Prostate gland (tissue), 2 donors: ENCODE measurements around the gene MORC4. TPM values are rescaled to one million over a fixed set of nuclear protein-coding genes. Genes with fewer than 3 reads are reported as not detected.

Experiments
- DNase-seq: peaks from one replicate; pipeline ENCODE4 v3.0.0-alpha.2; 2019; ENCODE audit warnings: low spot score
- H3K27ac ChIP-seq, 2 donors: fragments of 200-600 bp; sonication (generic); 2 replicates each; pipeline ENCODE4 v1.5.1; 2017 to 2019
- H3K27me3 ChIP-seq: fragments of 200-600 bp; sonication (generic); replicated peaks from 2 replicates; pipeline ENCODE4 v1.5.1; 2019; ENCODE audit not compliant: insufficient read depth
- H3K36me3 ChIP-seq, 2 donors: fragments of 200-600 bp; sonication (generic); 1 replicate in 1 of 2; 2 replicates in 1 of 2; pipeline versions ENCODE4 v1.5.1 to v1.8.1; 2017 to 2019
- H3K4me1 ChIP-seq: fragments of 200-600 bp; sonication (generic); replicated peaks from 2 replicates; pipeline ENCODE4 v1.5.1; 2019
- H3K4me3 ChIP-seq, 2 donors: fragments of 200-600 bp; sonication (generic); 2 replicates each; pipeline ENCODE4 v1.5.1; 2017 to 2019
- H3K9me3 ChIP-seq: fragments of 200-600 bp; sonication (generic); 2 replicates; pipeline ENCODE4 v1.5.1; 2017
- CTCF ChIP-seq, 4 experiments: fragments of 200-600 bp in 2 of 4; fragments of 450-650 bp in 2 of 4; sonication (generic) in 2 of 4; IDR thresholded peaks; 1 replicate in 3 of 4; 2 replicates in 1 of 4; pipeline ENCODE4 v1.5.1; 2016 to 2019; ENCODE audit warnings: antibody characterized with exemption in 4 of 4, mild to moderate bottlenecking in 2 of 4, moderate library complexity in 2 of 4
- POLR2A ChIP-seq: fragments of 450-650 bp; IDR thresholded peaks from one replicate; pipeline ENCODE4 v1.6.1; 2016; ENCODE audit warnings: antibody characterized with exemption, mild to moderate bottlenecking
- POLR2AphosphoS5 ChIP-seq: sonication (generic); formaldehyde crosslinking; IDR thresholded peaks from one replicate; pipeline ENCODE4 v1.6.1; 2017; ENCODE audit warnings: antibody characterized with exemption
- WGBS: methylation state at CpG from one replicate; pipeline ENCODE4 v1.1.5; 2018; 5-methylcytosine and 5-hydroxymethylcytosine counted together
- intact Hi-C: fragments of 100-400 bp; cut with DNase I; formaldehyde crosslinking; loops from one replicate; pipeline ENCODE4 v1.14.2; 2022
- total RNA-seq, 2 donors: library from RNA; depleted of rRNA; stranded (reverse); fragments of >200 nt; gene quantifications; one replicate each; pipeline ENCODE4 v1.1.0, GENCODE V29; 2016

MORC4 gene
- total RNA-seq, 2 donors from 2014 or later: 20.4 to 36.1 TPM

- no peak for DNase-seq
- Histone ChIP-seq H3K27ac (no peak overlapping the region), H3K27me3 (no peaks in the 10 kb centered on the region), H3K4me1 (no peaks in the 10 kb centered on the region), H3K36me3 (no peaks in the 10 kb centered on the region), H3K4me3 (no peak overlapping the region), H3K9me3 (no peaks in the 10 kb centered on the region)
- WGBS: 92% methylated on average over 4 of the region's 4 CpGs
- no peak for TF ChIP-seq CTCF (IDR thresholded peaks at IDR 0.05)
- no peak for TF ChIP-seq POLR2AphosphoS5
- TF ChIP-seq POLR2A: no peak
- intact Hi-C loops: loop anchor here (5.0 kb wide), 1 partner anchor 51 kb away; no protein-coding TSS in a partner anchor
These were observed 98.2 kb downstream of the MORC4 start for GRCh38 chrX:106901781-106902219.

GRCh38 chrX:106901341-106901740 is 98.7 kb downstream of the MORC4 start:
- Histone ChIP-seq H3K4me3 (no peak overlapping the region), H3K4me1 (no peaks in the 10 kb centered on the region), H3K27me3 (no peaks in the 10 kb centered on the region), H3K27ac (no peak overlapping the region), H3K36me3 (no peaks in the 10 kb centered on the region), H3K9me3 (no peaks in the 10 kb centered on the region)
- DNase-seq: no peak
- 90% methylated on average over 3 of the region's 3 CpGs for WGBS
- intact Hi-C loops: loop anchor here (5.0 kb wide), 1 partner anchor 51 kb away; no protein-coding TSS in a partner anchor
- TF ChIP-seq POLR2A (no peak), CTCF (IDR thresholded peaks at IDR 0.05) (no peak), POLR2AphosphoS5 (no peak)

- Histone ChIP-seq H3K27ac (no peak overlapping the region), H3K9me3 (no peaks in the 10 kb centered on the region), H3K27me3 (no peaks in the 10 kb centered on the region), H3K4me3 (no peak overlapping the region), H3K4me1 (no peaks in the 10 kb centered on the region), H3K36me3 (no peaks in the 10 kb centered on the region)
- intact Hi-C loops: loop anchor here (5.0 kb wide), 1 partner anchor 52 kb away; no protein-coding TSS in a partner anchor
- WGBS: 47% methylated on average over 1 of the region's 1 CpG
- TF ChIP-seq POLR2A: no peak
- TF ChIP-seq CTCF (IDR thresholded peaks at IDR 0.05): no peak
- TF ChIP-seq POLR2AphosphoS5: no peak
- DNase-seq: no peak
These were observed 100.2 kb downstream of the MORC4 start for GRCh38 chrX:106899841-106900240.

- Histone ChIP-seq H3K27me3 (no peaks in the 10 kb centered on the region), H3K4me3 (no peak overlapping the region), H3K4me1 (no peaks in the 10 kb centered on the region), H3K9me3 (no peaks in the 10 kb centered on the region), H3K36me3 (no peaks in the 10 kb centered on the region), H3K27ac (no peak overlapping the region)
- no peak for DNase-seq
- intact Hi-C loops: no loop called here
- TF ChIP-seq POLR2AphosphoS5 (no peak), CTCF (IDR thresholded peaks at IDR 0.05) (no peak), POLR2A (no peak)
- WGBS: 56% methylated on average over 2 of the region's 2 CpGs
These were observed 100.7 kb downstream of the MORC4 start for GRCh38 chrX:106899276-106899675.

- Histone ChIP-seq H3K27me3 (no peaks in the 10 kb centered on the region), H3K4me1 (no peaks in the 10 kb centered on the region), H3K9me3 (no peaks in the 10 kb centered on the region), H3K27ac (no peak overlapping the region), H3K4me3 (no peak overlapping the region), H3K36me3 (no peaks in the 10 kb centered on the region)
- intact Hi-C loops: no loop called here
- 56% methylated on average over 1 of the region's 1 CpG for WGBS
- TF ChIP-seq CTCF (IDR thresholded peaks at IDR 0.05) (no peak), POLR2AphosphoS5 (no peak), POLR2A (no peak)
- no peak for DNase-seq
These were observed 101.5 kb downstream of the MORC4 start for GRCh38 chrX:106898462-106898861.
